GDM1 (cell line): ENCODE results near the gene BRSK2.

Experiments
- DNase-seq: peaks from one replicate; lab custom pipeline; 2025; lab: John Stamatoyannopoulos, UW

The BRSK2 gene

GRCh38 chr11:1483445-1483961 lies 93.8 kb downstream of the BRSK2 start:
- DNase-seq: no peak

- DNase-seq: no peak
Measured at GRCh38 chr11:1484061-1484671, 94.4 kb downstream of the BRSK2 start.

- DNase-seq: no peak
Measured at GRCh38 chr11:1484695-1485503, 95.2 kb downstream of the BRSK2 start.

GRCh38 chr11:1485504-1485885 lies 95.8 kb downstream of the BRSK2 start:
- no peak for DNase-seq

- no peak for DNase-seq
Measured at GRCh38 chr11:1486054-1486825, 96.5 kb downstream of the BRSK2 start, which contains the start of gene MOB2. TSS of gene MOB2 (minus strand) at chr11:1486779. CDS start at chr11:1486556, 223 bp downstream.

GRCh38 chr11:1487091-1487850 lies 97.5 kb downstream of the BRSK2 start:
- DNase-seq: no peak

- no peak for DNase-seq
Measured at GRCh38 chr11:1487851-1488574, 98.3 kb downstream of the BRSK2 start.

- DNase-seq: no peak
Measured at GRCh38 chr11:1488575-1489180, 98.9 kb downstream of the BRSK2 start.

- DNase-seq: no peak
Measured at GRCh38 chr11:1490651-1491050, 100.9 kb downstream of the BRSK2 start.

GRCh38 chr11:1491379-1491778 lies 101.6 kb downstream of the BRSK2 start:
- DNase-seq: no peak

GRCh38 chr11:1493650-1494244 lies 104.0 kb downstream of the BRSK2 start:
- no peak for DNase-seq

GRCh38 chr11:1494650-1495049 lies 104.9 kb downstream of the BRSK2 start:
- no peak for DNase-seq

- DNase-seq: no peak
Measured at GRCh38 chr11:1496091-1496760, 106.5 kb downstream of the BRSK2 start.

GRCh38 chr11:1496761-1497095 lies 107.0 kb downstream of the BRSK2 start:
- DNase-seq: no peak

GRCh38 chr11:1497600-1497999 lies 107.9 kb downstream of the BRSK2 start:
- DNase-seq: no peak

GRCh38 chr11:1498262-1498661 lies 108.5 kb downstream of the BRSK2 start:
- no peak for DNase-seq

- DNase-seq: no peak
Measured at GRCh38 chr11:1499261-1499890, 109.6 kb downstream of the BRSK2 start.

- DNase-seq: no peak
Measured at GRCh38 chr11:1499899-1500298, 110.2 kb downstream of the BRSK2 start.
